ENCODE data around the gene SCYL1.
A peak's percentile ranks its signal among the peaks of the same experiment; 100 is the strongest.
"Not testable (repeated sequence)": the region's sequence is repeated elsewhere in the genome, so short reads cannot be mapped to it uniquely, and the experiment has no call there.

The SCYL1 gene

GRCh38 chr11:65555693-65556231 is 30.9 kb downstream of the SCYL1 start:
- DNase-seq: peak; percentile 36

- DNase-seq: no peak
These were observed 31.8 kb downstream of the SCYL1 start for GRCh38 chr11:65556470-65557279.

- DNase-seq: no peak
These were observed 32.6 kb downstream of the SCYL1 start for GRCh38 chr11:65557280-65558001.

GRCh38 chr11:65558002-65558929 is 33.4 kb downstream of the SCYL1 start, which contains the start of gene LTBP3:
Gene LTBP3, minus strand, starts transcription at chr11:65558359. Its CDS starts 400 bp downstream, at chr11:65557959.
- peak; percentile 70 for DNase-seq

- no peak for DNase-seq
These were observed 34.1 kb downstream of the SCYL1 start for GRCh38 chr11:65558930-65559509.

GRCh38 chr11:65559535-65559934 is 34.7 kb downstream of the SCYL1 start:
- no peak for DNase-seq

GRCh38 chr11:65559951-65560537 is 35.2 kb downstream of the SCYL1 start:
- DNase-seq: peak; percentile 23

GRCh38 chr11:65560555-65561418 is 35.9 kb downstream of the SCYL1 start:
- DNase-seq: no peak

GRCh38 chr11:65562020-65562419 is 37.1 kb downstream of the SCYL1 start:
- DNase-seq: no peak

- DNase-seq: no peak
These were observed 37.9 kb downstream of the SCYL1 start for GRCh38 chr11:65562788-65563187.

- DNase-seq: no peak
These were observed 38.7 kb downstream of the SCYL1 start for GRCh38 chr11:65563601-65564000.

- not testable (repeated sequence) for DNase-seq
These were observed 40.1 kb downstream of the SCYL1 start for GRCh38 chr11:65564879-65565559.

GRCh38 chr11:65565624-65566453 is 41.0 kb downstream of the SCYL1 start:
- DNase-seq: no peak

- no peak for DNase-seq
These were observed 44.5 kb downstream of the SCYL1 start for GRCh38 chr11:65569164-65569972.

- peak; percentile 99 for DNase-seq
These were observed 45.4 kb downstream of the SCYL1 start, which contains the start of gene ZNRD2 for GRCh38 chr11:65569973-65570918. Gene ZNRD2, plus strand, starts transcription at chr11:65570477. Its CDS starts 15 bp downstream, at chr11:65570492.

GRCh38 chr11:65571420-65571819 is 46.5 kb downstream of the SCYL1 start:
- DNase-seq: no peak

GRCh38 chr11:65571940-65572339 is 47.1 kb downstream of the SCYL1 start:
- DNase-seq: peak; percentile 62
